ENCODE measurements around the gene FUT8. TPM values are rescaled to one million over a fixed set of nuclear protein-coding genes. Genes with fewer than 3 reads are reported as not detected.

The FUT8 gene
- total RNA-seq, 4 donors from 2014 or later: 7.9 to 27.5 (median 12.8) TPM

DNA sequence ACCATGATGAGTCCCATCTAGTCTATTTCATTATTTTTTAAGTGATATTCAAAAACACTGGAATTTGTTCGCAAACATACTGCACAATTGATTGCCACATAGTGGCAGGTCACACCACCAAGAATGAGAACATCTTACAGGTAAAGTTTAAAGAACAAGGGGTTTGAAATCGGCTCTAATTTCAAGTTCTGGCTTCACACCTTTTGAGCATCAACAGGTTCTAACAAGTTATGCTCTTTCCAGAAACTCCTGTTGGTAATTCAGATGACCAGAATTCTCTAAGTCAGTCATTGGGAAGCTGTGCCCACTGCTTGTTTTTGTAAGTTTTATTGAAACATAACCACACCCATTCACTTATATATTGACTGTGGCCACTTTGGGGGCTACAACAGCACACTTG lies 336.3 kb downstream of the FUT8 start:
- in situ Hi-C loops (cut with MboI; ENCODE audit: low pct_ligation_motif_present in 1 of 4, low pct_unique_long_range_greater_than_20kb in 1 of 4, low sequenced_read_pairs in 3 of 4): no loop called here
- Histone ChIP-seq H3K4me1 (peaks cover 0 to 33% (median 23%) of the 10 kb centered on the region in 4 donors), H3K9me3 (no peaks in the 10 kb centered on the region), H3K27ac (no peak overlapping the region), H3K36me3 (no peaks in the 10 kb centered on the region), H3K27me3 (no peaks in the 10 kb centered on the region), H3K4me3 (no peak overlapping the region)
- TF ChIP-seq EP300 (IDR thresholded peaks at IDR 0.05; ENCODE audit: low read depth) (no peak), POLR2A (IDR thresholded peaks at IDR 0.05) (no peak), POLR2AphosphoS5 (IDR thresholded peaks at IDR 0.05) (no peak)
- TF ChIP-seq, protein P1, sequence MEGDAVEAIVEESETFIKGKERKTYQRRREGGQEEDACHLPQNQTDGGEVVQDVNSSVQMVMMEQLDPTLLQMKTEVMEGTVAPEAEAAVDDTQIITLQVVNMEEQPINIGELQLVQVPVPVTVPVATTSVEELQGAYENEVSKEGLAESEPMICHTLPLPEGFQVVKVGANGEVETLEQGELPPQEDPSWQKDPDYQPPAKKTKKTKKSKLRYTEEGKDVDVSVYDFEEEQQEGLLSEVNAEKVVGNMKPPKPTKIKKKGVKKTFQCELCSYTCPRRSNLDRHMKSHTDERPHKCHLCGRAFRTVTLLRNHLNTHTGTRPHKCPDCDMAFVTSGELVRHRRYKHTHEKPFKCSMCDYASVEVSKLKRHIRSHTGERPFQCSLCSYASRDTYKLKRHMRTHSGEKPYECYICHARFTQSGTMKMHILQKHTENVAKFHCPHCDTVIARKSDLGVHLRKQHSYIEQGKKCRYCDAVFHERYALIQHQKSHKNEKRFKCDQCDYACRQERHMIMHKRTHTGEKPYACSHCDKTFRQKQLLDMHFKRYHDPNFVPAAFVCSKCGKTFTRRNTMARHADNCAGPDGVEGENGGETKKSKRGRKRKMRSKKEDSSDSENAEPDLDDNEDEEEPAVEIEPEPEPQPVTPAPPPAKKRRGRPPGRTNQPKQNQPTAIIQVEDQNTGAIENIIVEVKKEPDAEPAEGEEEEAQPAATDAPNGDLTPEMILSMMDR (IDR thresholded peaks at IDR 0.05): no peak
- no peak for DNase-seq
- 91 to 100% methylated on average over 2 of the region's 2 CpGs for WGBS, 2 donors (ENCODE audit: low coverage in 1 of 2)
- intact Hi-C loops (cut with DNase I; ENCODE audit: low total_unique reads): no loop called here

DNA sequence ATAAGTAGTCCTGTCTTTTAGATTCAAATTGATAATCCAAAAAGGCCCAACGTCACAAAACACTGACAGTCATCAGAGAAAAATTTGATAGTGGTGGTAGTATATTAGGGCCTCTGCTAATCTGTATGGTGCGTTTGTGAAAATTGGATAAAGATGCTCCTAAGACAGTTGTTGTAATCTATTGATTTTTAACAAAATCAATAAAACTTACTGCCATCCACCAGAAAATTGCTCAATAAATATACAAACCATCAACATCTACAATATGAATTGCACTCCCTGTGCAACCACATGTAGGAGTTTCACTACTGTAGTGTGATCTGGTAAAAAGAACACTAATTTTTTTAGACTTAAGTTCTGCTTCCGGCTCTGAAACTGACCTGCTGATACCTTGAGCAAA lies 336.8 kb downstream of the FUT8 start:
- Histone ChIP-seq H3K4me1 (peaks cover 0 to 36% (median 25%) of the 10 kb centered on the region in 4 donors), H3K27me3 (no peaks in the 10 kb centered on the region), H3K4me3 (no peak overlapping the region), H3K9me3 (no peaks in the 10 kb centered on the region), H3K36me3 (no peaks in the 10 kb centered on the region), H3K27ac (no peak overlapping the region)
- DNase-seq: no peak
- 89 to 96% methylated on average over 3 of the region's 3 CpGs for WGBS, 2 donors (ENCODE audit: low coverage in 1 of 2)
- TF ChIP-seq EP300 (IDR thresholded peaks at IDR 0.05; ENCODE audit: low read depth) (no peak), POLR2A (IDR thresholded peaks at IDR 0.05) (no peak), POLR2AphosphoS5 (IDR thresholded peaks at IDR 0.05) (no peak)
- TF ChIP-seq, protein P1 (IDR thresholded peaks at IDR 0.05): no peak
- in situ Hi-C loops (cut with MboI; ENCODE audit: low pct_ligation_motif_present in 1 of 4, low pct_unique_long_range_greater_than_20kb in 1 of 4, low sequenced_read_pairs in 3 of 4): no loop called here
- intact Hi-C loops (cut with DNase I; ENCODE audit: low total_unique reads): no loop called here

DNA sequence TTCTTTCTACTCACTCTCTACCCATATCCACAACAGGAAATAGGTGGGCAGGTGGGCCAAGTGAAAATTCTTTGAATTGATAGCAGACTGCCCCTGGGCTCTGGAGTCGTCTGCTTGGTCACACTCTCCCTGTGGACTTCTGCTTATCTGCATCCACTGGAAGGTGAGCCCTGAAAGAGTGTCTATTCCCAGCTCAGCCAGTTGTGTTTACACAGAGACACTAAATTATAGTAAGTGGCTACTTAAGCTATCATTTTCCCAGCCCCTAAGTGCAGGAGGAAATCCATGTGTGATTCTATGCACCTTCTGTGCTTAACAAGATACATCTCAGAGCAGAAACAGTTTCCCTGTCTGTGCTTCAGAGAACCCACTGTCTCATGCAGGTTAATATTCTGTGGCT lies 338.4 kb downstream of the FUT8 start:
- no peaks in the 10 kb centered on the region for H3K27me3 ChIP-seq
- in situ Hi-C loops (cut with MboI; ENCODE audit: low pct_ligation_motif_present in 1 of 4, low pct_unique_long_range_greater_than_20kb in 1 of 4, low sequenced_read_pairs in 3 of 4): no loop called here
- TF ChIP-seq POLR2AphosphoS5 (IDR thresholded peaks at IDR 0.05) (no peak), POLR2A (IDR thresholded peaks at IDR 0.05) (no peak), EP300 (IDR thresholded peaks at IDR 0.05; ENCODE audit: low read depth) (no peak)
- TF ChIP-seq, protein P1 (IDR thresholded peaks at IDR 0.05): no peak
- no peaks in the 10 kb centered on the region for H3K9me3 ChIP-seq
- peaks cover 0 to 36% (median 25%) of the 10 kb centered on the region in 4 donors for H3K4me1 ChIP-seq
- H3K4me3 ChIP-seq: no peak overlapping the region
- intact Hi-C loops (cut with DNase I; ENCODE audit: low total_unique reads): no loop called here
- no peaks in the 10 kb centered on the region for H3K36me3 ChIP-seq
- WGBS, 2 donors (ENCODE audit: low coverage in 1 of 2): 30% methylated on average over 1 of the region's 1 CpG; no CpG with 5 or more reads in 1 of the 2 donors
- peak overlapping the region in 1 of 4 donors; percentile 43 for H3K27ac ChIP-seq
- DNase-seq: no peak

DNA sequence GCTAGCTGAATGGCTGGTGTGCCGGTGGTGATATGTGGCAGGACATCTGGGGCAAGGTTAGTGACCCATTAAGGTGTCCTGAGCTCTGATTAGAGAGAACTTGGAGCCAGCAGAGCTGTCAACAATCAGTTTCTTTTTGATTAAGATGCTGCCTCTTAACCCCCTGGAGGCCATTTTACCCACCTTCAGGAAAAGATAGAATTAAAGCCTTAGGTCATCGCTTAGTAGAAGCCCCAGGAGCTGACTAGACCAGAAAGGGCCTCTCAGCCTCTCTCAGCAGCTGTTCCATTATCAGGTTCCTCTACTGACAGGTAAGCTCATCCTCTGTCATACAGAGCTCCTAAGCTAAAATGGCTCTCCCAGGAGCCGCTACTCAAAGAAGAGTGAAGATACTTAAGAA lies 339.0 kb downstream of the FUT8 start:
- TF ChIP-seq POLR2AphosphoS5 (IDR thresholded peaks at IDR 0.05) (no peak), POLR2A (IDR thresholded peaks at IDR 0.05) (no peak), EP300 (IDR thresholded peaks at IDR 0.05; ENCODE audit: low read depth) (no peak)
- TF ChIP-seq, protein P1 (IDR thresholded peaks at IDR 0.05): no peak
- Histone ChIP-seq H3K36me3 (no peaks in the 10 kb centered on the region), H3K27ac (peak overlapping the region in 1 of 4 donors; percentile 43), H3K4me1 (peaks cover 0 to 36% (median 25%) of the 10 kb centered on the region in 4 donors), H3K4me3 (no peak overlapping the region), H3K27me3 (no peaks in the 10 kb centered on the region), H3K9me3 (no peaks in the 10 kb centered on the region)
- DNase-seq: no peak
- 67% methylated on average over 3 of the region's 3 CpGs for WGBS, 2 donors (ENCODE audit: low coverage in 1 of 2)
- in situ Hi-C loops (cut with MboI; ENCODE audit: low pct_ligation_motif_present in 1 of 4, low pct_unique_long_range_greater_than_20kb in 1 of 4, low sequenced_read_pairs in 3 of 4) (no loop called here), intact Hi-C loops (cut with DNase I; ENCODE audit: low total_unique reads) (no loop called here)
